GM23338 (cell line): Measurements from ENCODE around the gene PTPN12.
"Not testable (repeated sequence)": the region's sequence is repeated elsewhere in the genome, so short reads cannot be mapped to it uniquely, and the experiment has no call there.

Source experiments
- EZH2phosphoT487 ChIP-seq: fragments of 200-600 bp; sonication (generic); IDR thresholded peaks from one replicate; pipeline ENCODE4 v1.8.1; 2018; ENCODE audit warnings: antibody characterized with exemption; ENCODE audit not compliant: unreplicated experiment
- TF ChIP-seq, protein P1 (sequence below), 2 experiments: fragments of 200-600 bp in 1 of 2; sonication (generic) in 1 of 2; conservative IDR thresholded peaks; 2 replicates each; pipeline versions ENCODE4 v1.5.1 to v1.6.1; 2016 to 2017; ENCODE audit warnings: antibody characterized with exemption in 2 of 2, low read depth in 2 of 2, mild to moderate bottlenecking in 2 of 2, moderate library complexity in 1 of 2
- TF ChIP-seq, protein P2 (sequence below): IDR thresholded peaks from one replicate; pipeline ENCODE4 v1.6.1; 2018; ENCODE audit warnings: antibody characterized with exemption; ENCODE audit not compliant: unreplicated experiment

DNA sequence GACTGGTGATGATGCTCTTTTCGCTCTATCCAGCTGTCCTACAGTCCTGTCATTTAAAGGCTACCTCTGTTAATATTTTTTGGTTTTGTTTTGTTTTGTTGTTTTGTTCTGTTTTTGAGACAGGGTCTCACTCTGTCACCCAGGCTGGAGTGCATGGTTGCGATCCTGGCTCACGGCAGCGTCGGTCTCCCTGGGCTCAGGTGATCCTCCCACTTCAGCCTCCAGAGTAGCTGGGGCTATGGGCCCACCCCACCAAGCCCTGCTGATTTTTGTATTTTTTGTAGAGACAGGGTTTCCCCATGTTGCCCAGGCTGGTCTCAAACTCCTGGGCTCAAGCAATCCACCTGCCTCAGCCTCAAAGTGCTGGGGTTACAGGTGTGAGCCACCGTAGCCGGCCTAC, 3.9 kb downstream of the PTPN12 start:
- TF ChIP-seq, protein P1, sequence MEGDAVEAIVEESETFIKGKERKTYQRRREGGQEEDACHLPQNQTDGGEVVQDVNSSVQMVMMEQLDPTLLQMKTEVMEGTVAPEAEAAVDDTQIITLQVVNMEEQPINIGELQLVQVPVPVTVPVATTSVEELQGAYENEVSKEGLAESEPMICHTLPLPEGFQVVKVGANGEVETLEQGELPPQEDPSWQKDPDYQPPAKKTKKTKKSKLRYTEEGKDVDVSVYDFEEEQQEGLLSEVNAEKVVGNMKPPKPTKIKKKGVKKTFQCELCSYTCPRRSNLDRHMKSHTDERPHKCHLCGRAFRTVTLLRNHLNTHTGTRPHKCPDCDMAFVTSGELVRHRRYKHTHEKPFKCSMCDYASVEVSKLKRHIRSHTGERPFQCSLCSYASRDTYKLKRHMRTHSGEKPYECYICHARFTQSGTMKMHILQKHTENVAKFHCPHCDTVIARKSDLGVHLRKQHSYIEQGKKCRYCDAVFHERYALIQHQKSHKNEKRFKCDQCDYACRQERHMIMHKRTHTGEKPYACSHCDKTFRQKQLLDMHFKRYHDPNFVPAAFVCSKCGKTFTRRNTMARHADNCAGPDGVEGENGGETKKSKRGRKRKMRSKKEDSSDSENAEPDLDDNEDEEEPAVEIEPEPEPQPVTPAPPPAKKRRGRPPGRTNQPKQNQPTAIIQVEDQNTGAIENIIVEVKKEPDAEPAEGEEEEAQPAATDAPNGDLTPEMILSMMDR (conservative IDR thresholded peaks at IDR 0.05; ENCODE audit: low read depth in 2 of 2): not testable (repeated sequence)
- TF ChIP-seq, protein P2, sequence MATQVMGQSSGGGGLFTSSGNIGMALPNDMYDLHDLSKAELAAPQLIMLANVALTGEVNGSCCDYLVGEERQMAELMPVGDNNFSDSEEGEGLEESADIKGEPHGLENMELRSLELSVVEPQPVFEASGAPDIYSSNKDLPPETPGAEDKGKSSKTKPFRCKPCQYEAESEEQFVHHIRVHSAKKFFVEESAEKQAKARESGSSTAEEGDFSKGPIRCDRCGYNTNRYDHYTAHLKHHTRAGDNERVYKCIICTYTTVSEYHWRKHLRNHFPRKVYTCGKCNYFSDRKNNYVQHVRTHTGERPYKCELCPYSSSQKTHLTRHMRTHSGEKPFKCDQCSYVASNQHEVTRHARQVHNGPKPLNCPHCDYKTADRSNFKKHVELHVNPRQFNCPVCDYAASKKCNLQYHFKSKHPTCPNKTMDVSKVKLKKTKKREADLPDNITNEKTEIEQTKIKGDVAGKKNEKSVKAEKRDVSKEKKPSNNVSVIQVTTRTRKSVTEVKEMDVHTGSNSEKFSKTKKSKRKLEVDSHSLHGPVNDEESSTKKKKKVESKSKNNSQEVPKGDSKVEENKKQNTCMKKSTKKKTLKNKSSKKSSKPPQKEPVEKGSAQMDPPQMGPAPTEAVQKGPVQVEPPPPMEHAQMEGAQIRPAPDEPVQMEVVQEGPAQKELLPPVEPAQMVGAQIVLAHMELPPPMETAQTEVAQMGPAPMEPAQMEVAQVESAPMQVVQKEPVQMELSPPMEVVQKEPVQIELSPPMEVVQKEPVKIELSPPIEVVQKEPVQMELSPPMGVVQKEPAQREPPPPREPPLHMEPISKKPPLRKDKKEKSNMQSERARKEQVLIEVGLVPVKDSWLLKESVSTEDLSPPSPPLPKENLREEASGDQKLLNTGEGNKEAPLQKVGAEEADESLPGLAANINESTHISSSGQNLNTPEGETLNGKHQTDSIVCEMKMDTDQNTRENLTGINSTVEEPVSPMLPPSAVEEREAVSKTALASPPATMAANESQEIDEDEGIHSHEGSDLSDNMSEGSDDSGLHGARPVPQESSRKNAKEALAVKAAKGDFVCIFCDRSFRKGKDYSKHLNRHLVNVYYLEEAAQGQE: not testable (repeated sequence)
- not testable (repeated sequence) for TF ChIP-seq EZH2phosphoT487
